ENCODE measurements around the gene DNAAF3.

The DNAAF3 gene

DNA sequence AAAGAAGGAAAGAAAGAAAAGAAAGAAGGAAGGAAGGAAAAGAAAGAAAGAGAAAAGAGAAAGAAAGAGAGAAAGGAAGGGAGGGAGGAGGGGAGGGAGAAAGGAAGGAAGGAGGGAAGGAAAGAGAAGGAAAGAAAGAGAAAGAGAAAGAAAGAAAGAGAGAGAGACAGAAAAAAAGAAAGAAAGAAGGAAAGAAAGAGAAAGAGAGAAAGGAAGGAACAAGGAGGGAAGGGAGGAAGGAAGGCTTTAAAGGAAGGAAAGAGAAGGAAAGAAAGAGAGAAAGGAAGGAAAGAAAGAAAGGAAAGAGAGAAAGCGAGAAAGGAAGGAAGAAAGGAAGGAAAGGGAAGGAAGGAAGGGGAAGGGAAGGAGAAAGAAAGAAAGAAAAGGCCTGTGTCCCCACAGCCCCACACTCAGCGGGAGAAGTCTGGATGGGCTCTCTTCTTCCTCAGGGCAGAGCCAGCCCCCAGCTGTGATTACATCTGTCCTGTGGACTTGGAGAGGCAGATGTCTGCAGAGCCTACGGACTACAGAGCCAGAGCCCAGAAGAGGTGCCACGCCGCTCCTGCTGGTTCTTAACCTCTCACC lies 33.3 kb upstream of the DNAAF3 start:
- H3K4me3 ChIP-seq (ENCODE audit: low read length in 2 of 2) = no peak overlapping the region
- no CpG with 5 or more reads among the region's 5 CpGs for WGBS, 2 donors (ENCODE audit: extremely low coverage in 2 of 2, insufficient read length in 2 of 2, insufficient replicate concordance in 1 of 2)

DNA sequence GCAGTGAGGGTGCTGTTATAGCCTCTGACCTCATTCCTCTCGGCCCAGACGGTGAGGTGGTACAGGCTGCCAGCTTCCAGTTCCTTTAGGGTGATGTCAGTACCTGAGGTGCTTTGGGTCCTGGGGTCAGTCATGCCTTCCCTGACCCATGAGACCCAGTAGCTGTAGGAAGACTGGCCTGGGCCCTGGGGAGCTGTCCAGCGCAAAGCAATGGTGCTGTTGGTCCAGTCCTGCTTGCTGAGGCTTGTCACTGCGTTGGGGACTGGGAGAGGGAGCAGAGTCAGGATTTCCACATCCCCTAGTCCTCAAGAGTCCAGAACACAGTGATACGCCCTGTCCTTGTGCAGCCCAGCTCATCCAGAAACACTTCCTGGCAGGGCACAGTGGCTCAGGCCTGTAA lies 32.2 kb upstream of the DNAAF3 start:
- H4K91ac ChIP-seq (ENCODE audit: low read depth, low read length, poor library complexity) = peak overlapping the region; percentile 24
- H3K4ac ChIP-seq (ENCODE audit: low read length) = no peak overlapping the region
- H3K79me1 ChIP-seq (ENCODE audit: low read depth, low read length) = no peaks in the 10 kb centered on the region
- no peak overlapping the region for H2BK5ac ChIP-seq (ENCODE audit: low read length)
- H3K27ac ChIP-seq (replicated peaks; ENCODE audit: low read length) = no peak overlapping the region
- no peak overlapping the region for H2AK5ac ChIP-seq (ENCODE audit: low read depth, low read length)
- no peak overlapping the region for H3K14ac ChIP-seq (ENCODE audit: low read length)
- H2AFZ ChIP-seq (ENCODE audit: low read length) = no peak overlapping the region
- DNase-seq (ENCODE audit: low spot score) = no peak
- H2BK12ac ChIP-seq (ENCODE audit: low read length) = no peak overlapping the region
- WGBS, 2 donors (ENCODE audit: extremely low coverage in 2 of 2, insufficient read length in 2 of 2, insufficient replicate concordance in 1 of 2) = no CpG with 5 or more reads among the region's 5 CpGs
- no peaks in the 10 kb centered on the region for H3K36me3 ChIP-seq (replicated peaks in 1 of 2; ENCODE audit: control insufficient read depth in 2 of 2, insufficient read depth in 2 of 2, low read length in 2 of 2)
- peaks cover 0 to 4% of the 10 kb centered on the region in 2 donors for H3K4me1 ChIP-seq (ENCODE audit: control insufficient read depth in 2 of 2, insufficient read depth in 1 of 2, low read depth in 1 of 2, low read length in 2 of 2)
- H3K23ac ChIP-seq (ENCODE audit: low read depth, low read length, poor library complexity) = peak overlapping the region; percentile 73
- peaks cover 0 to 2% (median 0%) of the 10 kb centered on the region in 3 experiments for H3K27me3 ChIP-seq (ENCODE audit: control insufficient read depth in 3 of 3, insufficient read depth in 3 of 3, low read depth in 1 of 3, low read length in 3 of 3)
- no peak overlapping the region for H4K8ac ChIP-seq (ENCODE audit: low read depth, low read length)
- no peak overlapping the region for H3K18ac ChIP-seq (ENCODE audit: low read length)
- no peak overlapping the region for H3K4me3 ChIP-seq (ENCODE audit: low read length in 2 of 2)
- no peak overlapping the region for H2BK120ac ChIP-seq (ENCODE audit: low read depth, low read length)
- H3K4me2 ChIP-seq (ENCODE audit: insufficient read depth, low read length, poor library complexity, severe bottlenecking) = no peak overlapping the region
- no peaks in the 10 kb centered on the region for H3K9me3 ChIP-seq (replicated peaks in 1 of 2; ENCODE audit: control insufficient read depth in 2 of 2, insufficient read depth in 1 of 2, low read depth in 1 of 2, low read length in 2 of 2)
- H3K9ac ChIP-seq (ENCODE audit: low read depth, low read length, poor library complexity) = no peak overlapping the region
- H2BK15ac ChIP-seq (ENCODE audit: low read length) = no peak overlapping the region

More for the DNA sequence above, 33.3 kb upstream of the DNAAF3 start:
- no peak overlapping the region for H3K14ac ChIP-seq (ENCODE audit: low read length)
- DNase-seq (ENCODE audit: low spot score) = no peak
- H3K4me1 ChIP-seq (ENCODE audit: control insufficient read depth in 2 of 2, insufficient read depth in 1 of 2, low read depth in 1 of 2, low read length in 2 of 2) = peaks cover 0 to 4% of the 10 kb centered on the region in 2 donors
- H2BK120ac ChIP-seq (ENCODE audit: low read depth, low read length) = no peak overlapping the region
- no peak overlapping the region for H3K27ac ChIP-seq (replicated peaks; ENCODE audit: low read length)
- no peaks in the 10 kb centered on the region for H3K9me3 ChIP-seq (replicated peaks in 1 of 2; ENCODE audit: control insufficient read depth in 2 of 2, insufficient read depth in 1 of 2, low read depth in 1 of 2, low read length in 2 of 2)
- no peak overlapping the region for H2BK12ac ChIP-seq (ENCODE audit: low read length)
- no peak overlapping the region for H3K18ac ChIP-seq (ENCODE audit: low read length)
- H2BK15ac ChIP-seq (ENCODE audit: low read length) = no peak overlapping the region
- H3K23ac ChIP-seq (ENCODE audit: low read depth, low read length, poor library complexity) = no peak overlapping the region
- H3K4me2 ChIP-seq (ENCODE audit: insufficient read depth, low read length, poor library complexity, severe bottlenecking) = no peak overlapping the region
- H3K4ac ChIP-seq (ENCODE audit: low read length) = no peak overlapping the region
- no peak overlapping the region for H3K9ac ChIP-seq (ENCODE audit: low read depth, low read length, poor library complexity)
- no peak overlapping the region for H2AFZ ChIP-seq (ENCODE audit: low read length)
- H3K36me3 ChIP-seq (replicated peaks in 1 of 2; ENCODE audit: control insufficient read depth in 2 of 2, insufficient read depth in 2 of 2, low read length in 2 of 2) = no peaks in the 10 kb centered on the region
- no peak overlapping the region for H4K91ac ChIP-seq (ENCODE audit: low read depth, low read length, poor library complexity)
- no peak overlapping the region for H2BK5ac ChIP-seq (ENCODE audit: low read length)
- no peak overlapping the region for H4K8ac ChIP-seq (ENCODE audit: low read depth, low read length)
- no peak overlapping the region for H2AK5ac ChIP-seq (ENCODE audit: low read depth, low read length)
- H3K27me3 ChIP-seq (ENCODE audit: control insufficient read depth in 3 of 3, insufficient read depth in 3 of 3, low read depth in 1 of 3, low read length in 3 of 3) = peaks cover 0 to 2% (median 0%) of the 10 kb centered on the region in 3 experiments
- H3K79me1 ChIP-seq (ENCODE audit: low read depth, low read length) = no peaks in the 10 kb centered on the region

DNA sequence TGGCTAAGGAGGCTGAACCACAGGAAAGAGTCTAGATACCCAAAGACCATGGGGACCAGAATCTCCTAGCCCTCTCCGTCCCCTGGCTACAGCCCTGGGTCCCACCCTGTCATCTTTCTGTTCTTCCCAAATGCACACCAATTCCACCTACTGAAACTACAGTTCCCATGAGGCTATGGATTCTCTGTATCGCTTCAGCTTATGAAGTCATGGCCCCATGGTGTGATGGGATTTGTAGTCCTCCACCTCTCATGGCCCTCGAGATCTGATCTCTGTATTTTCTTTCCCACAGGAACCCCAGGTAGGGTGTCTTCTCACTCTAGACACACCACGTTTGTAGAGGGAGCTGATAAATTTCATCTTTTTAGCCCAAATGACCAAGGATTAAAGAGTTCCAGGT lies 31.1 kb upstream of the DNAAF3 start:
- H3K4ac ChIP-seq (ENCODE audit: low read length) = no peak overlapping the region
- H2BK5ac ChIP-seq (ENCODE audit: low read length) = no peak overlapping the region
- no peak overlapping the region for H3K9ac ChIP-seq (ENCODE audit: low read depth, low read length, poor library complexity)
- H2BK15ac ChIP-seq (ENCODE audit: low read length) = no peak overlapping the region
- peaks cover 0 to 4% of the 10 kb centered on the region in 2 donors for H3K4me1 ChIP-seq (ENCODE audit: control insufficient read depth in 2 of 2, insufficient read depth in 1 of 2, low read depth in 1 of 2, low read length in 2 of 2)
- H4K91ac ChIP-seq (ENCODE audit: low read depth, low read length, poor library complexity) = no peak overlapping the region
- H2AK5ac ChIP-seq (ENCODE audit: low read depth, low read length) = no peak overlapping the region
- no peaks in the 10 kb centered on the region for H3K9me3 ChIP-seq (replicated peaks in 1 of 2; ENCODE audit: control insufficient read depth in 2 of 2, insufficient read depth in 1 of 2, low read depth in 1 of 2, low read length in 2 of 2)
- no peak overlapping the region for H4K8ac ChIP-seq (ENCODE audit: low read depth, low read length)
- no CpG with 5 or more reads among the region's 4 CpGs for WGBS, 2 donors (ENCODE audit: extremely low coverage in 2 of 2, insufficient read length in 2 of 2, insufficient replicate concordance in 1 of 2)
- no peak overlapping the region for H2AFZ ChIP-seq (ENCODE audit: low read length)
- no peaks in the 10 kb centered on the region for H3K36me3 ChIP-seq (replicated peaks in 1 of 2; ENCODE audit: control insufficient read depth in 2 of 2, insufficient read depth in 2 of 2, low read length in 2 of 2)
- H3K18ac ChIP-seq (ENCODE audit: low read length) = no peak overlapping the region
- H2BK120ac ChIP-seq (ENCODE audit: low read depth, low read length) = no peak overlapping the region
- H3K4me3 ChIP-seq (ENCODE audit: low read length in 2 of 2) = no peak overlapping the region
- no peak overlapping the region for H3K14ac ChIP-seq (ENCODE audit: low read length)
- H3K27me3 ChIP-seq (ENCODE audit: control insufficient read depth in 3 of 3, insufficient read depth in 3 of 3, low read depth in 1 of 3, low read length in 3 of 3) = peaks cover 0 to 2% (median 0%) of the 10 kb centered on the region in 3 experiments
- H2BK12ac ChIP-seq (ENCODE audit: low read length) = no peak overlapping the region
- DNase-seq (ENCODE audit: low spot score) = no peak
- H3K27ac ChIP-seq (replicated peaks; ENCODE audit: low read length) = no peak overlapping the region
- H3K4me2 ChIP-seq (ENCODE audit: insufficient read depth, low read length, poor library complexity, severe bottlenecking) = no peak overlapping the region
- no peak overlapping the region for H3K23ac ChIP-seq (ENCODE audit: low read depth, low read length, poor library complexity)
- H3K79me1 ChIP-seq (ENCODE audit: low read depth, low read length) = no peaks in the 10 kb centered on the region

DNA sequence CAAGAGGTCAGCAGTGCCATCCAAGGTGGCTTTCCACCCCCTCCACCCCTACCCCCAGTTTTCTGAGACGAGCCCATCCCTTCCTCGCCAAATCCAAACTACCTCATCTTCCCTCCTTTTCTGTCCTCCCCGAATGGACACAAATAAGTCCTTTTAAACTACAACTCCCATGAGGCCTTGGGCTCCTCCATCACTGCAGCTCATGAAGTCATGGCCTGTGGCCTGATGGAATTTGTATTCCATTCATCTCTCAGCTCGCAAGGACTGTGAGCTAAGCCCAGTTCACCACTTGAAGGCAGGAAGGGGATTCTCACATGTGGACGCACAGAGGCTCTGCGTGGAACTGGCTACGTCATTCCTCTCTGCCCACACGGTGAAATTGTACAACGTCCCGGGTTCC lies 30.4 kb upstream of the DNAAF3 start:
- H3K36me3 ChIP-seq (replicated peaks in 1 of 2; ENCODE audit: control insufficient read depth in 2 of 2, insufficient read depth in 2 of 2, low read length in 2 of 2) = no peaks in the 10 kb centered on the region
- no peak overlapping the region for H3K4me3 ChIP-seq (ENCODE audit: low read length in 2 of 2)
- H4K8ac ChIP-seq (ENCODE audit: low read depth, low read length) = no peak overlapping the region
- no peak overlapping the region for H2BK5ac ChIP-seq (ENCODE audit: low read length)
- H4K91ac ChIP-seq (ENCODE audit: low read depth, low read length, poor library complexity) = no peak overlapping the region
- H3K27me3 ChIP-seq (ENCODE audit: control insufficient read depth in 3 of 3, insufficient read depth in 3 of 3, low read depth in 1 of 3, low read length in 3 of 3) = peaks cover 0 to 2% (median 0%) of the 10 kb centered on the region in 3 experiments
- H2BK120ac ChIP-seq (ENCODE audit: low read depth, low read length) = no peak overlapping the region
- no peak overlapping the region for H3K23ac ChIP-seq (ENCODE audit: low read depth, low read length, poor library complexity)
- H3K14ac ChIP-seq (ENCODE audit: low read length) = no peak overlapping the region
- H3K4ac ChIP-seq (ENCODE audit: low read length) = no peak overlapping the region
- H3K27ac ChIP-seq (replicated peaks; ENCODE audit: low read length) = no peak overlapping the region
- H2AK5ac ChIP-seq (ENCODE audit: low read depth, low read length) = no peak overlapping the region
- no peak overlapping the region for H2AFZ ChIP-seq (ENCODE audit: low read length)
- no peak overlapping the region for H2BK15ac ChIP-seq (ENCODE audit: low read length)
- H3K79me1 ChIP-seq (ENCODE audit: low read depth, low read length) = no peaks in the 10 kb centered on the region
- H3K9ac ChIP-seq (ENCODE audit: low read depth, low read length, poor library complexity) = peak overlapping the region; percentile 7
- H3K4me1 ChIP-seq (ENCODE audit: control insufficient read depth in 2 of 2, insufficient read depth in 1 of 2, low read depth in 1 of 2, low read length in 2 of 2) = peaks cover 0 to 4% of the 10 kb centered on the region in 2 donors
- WGBS, 2 donors (ENCODE audit: extremely low coverage in 2 of 2, insufficient read length in 2 of 2, insufficient replicate concordance in 1 of 2) = 100% methylated on average over 1 of the region's 10 CpGs; no CpG with 5 or more reads in 1 of the 2 donors
- DNase-seq (ENCODE audit: low spot score) = no peak
- no peaks in the 10 kb centered on the region for H3K9me3 ChIP-seq (replicated peaks in 1 of 2; ENCODE audit: control insufficient read depth in 2 of 2, insufficient read depth in 1 of 2, low read depth in 1 of 2, low read length in 2 of 2)
- no peak overlapping the region for H3K4me2 ChIP-seq (ENCODE audit: insufficient read depth, low read length, poor library complexity, severe bottlenecking)
- H2BK12ac ChIP-seq (ENCODE audit: low read length) = no peak overlapping the region
- H3K18ac ChIP-seq (ENCODE audit: low read length) = no peak overlapping the region
